ENCODE data around the gene BLOC1S1. TPM values are rescaled to one million over a fixed set of nuclear protein-coding genes. Genes with fewer than 3 reads are reported as not detected.

Gene BLOC1S1
- total and polyA plus RNA-seq, 12 donors = 180 to 1,005 (median 227) TPM

DNA sequence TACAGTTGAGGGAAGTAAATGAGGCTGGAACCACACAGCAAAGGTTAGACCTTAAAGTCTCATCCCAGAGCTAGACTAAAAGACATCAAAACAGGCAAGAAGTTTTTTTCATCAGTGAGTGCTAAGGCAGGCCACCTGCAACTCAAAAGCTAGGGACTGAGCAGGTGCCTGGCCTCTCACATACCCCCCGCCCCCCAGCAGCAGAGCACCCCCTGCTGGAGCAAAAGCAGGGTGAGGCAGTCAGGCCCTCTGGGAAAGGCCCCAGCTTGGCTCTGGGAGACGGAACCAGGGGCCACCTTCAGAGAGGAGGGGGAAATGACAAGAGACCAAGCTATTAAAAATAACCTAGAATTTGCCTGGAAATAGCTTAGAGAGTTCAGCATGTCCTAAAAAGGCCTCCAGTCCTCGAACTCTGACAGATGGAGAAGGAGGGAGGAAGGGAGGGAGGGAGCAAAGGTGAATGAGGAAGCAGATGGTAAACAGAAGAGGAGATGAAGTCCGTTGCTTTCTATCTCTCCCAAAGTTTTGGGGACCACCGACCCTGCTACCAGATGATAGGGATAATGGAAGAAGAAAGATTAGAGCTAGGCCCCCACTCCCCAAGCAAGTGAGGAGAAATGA is 10.0 kb upstream of the BLOC1S1 start:
- H3K27ac ChIP-seq = peak overlapping the region in 1 of 5 donors; percentile 19
- TF ChIP-seq, protein P1, sequence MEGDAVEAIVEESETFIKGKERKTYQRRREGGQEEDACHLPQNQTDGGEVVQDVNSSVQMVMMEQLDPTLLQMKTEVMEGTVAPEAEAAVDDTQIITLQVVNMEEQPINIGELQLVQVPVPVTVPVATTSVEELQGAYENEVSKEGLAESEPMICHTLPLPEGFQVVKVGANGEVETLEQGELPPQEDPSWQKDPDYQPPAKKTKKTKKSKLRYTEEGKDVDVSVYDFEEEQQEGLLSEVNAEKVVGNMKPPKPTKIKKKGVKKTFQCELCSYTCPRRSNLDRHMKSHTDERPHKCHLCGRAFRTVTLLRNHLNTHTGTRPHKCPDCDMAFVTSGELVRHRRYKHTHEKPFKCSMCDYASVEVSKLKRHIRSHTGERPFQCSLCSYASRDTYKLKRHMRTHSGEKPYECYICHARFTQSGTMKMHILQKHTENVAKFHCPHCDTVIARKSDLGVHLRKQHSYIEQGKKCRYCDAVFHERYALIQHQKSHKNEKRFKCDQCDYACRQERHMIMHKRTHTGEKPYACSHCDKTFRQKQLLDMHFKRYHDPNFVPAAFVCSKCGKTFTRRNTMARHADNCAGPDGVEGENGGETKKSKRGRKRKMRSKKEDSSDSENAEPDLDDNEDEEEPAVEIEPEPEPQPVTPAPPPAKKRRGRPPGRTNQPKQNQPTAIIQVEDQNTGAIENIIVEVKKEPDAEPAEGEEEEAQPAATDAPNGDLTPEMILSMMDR (IDR thresholded peaks at IDR 0.05) = peak in 1 of 6 experiments; percentile 16
- TF ChIP-seq POLR2A (IDR thresholded peaks at IDR 0.05) = no peak
- no peak overlapping the region for H3K4me3 ChIP-seq
- H3K4me1 ChIP-seq (replicated peaks in 1 of 2) = peaks cover 6 to 20% of the 10 kb centered on the region in 2 donors
- intact Hi-C loops (cut with DNase I) = no loop called here
- DNase-seq = no peak
- 50 to 56% (median 53%) methylated on average over 5 of the region's 5 CpGs for WGBS, 4 donors
- H3K27me3 ChIP-seq = no peaks in the 10 kb centered on the region
- no peaks in the 10 kb centered on the region for H3K36me3 ChIP-seq (replicated peaks in 1 of 2)
- H3K9me3 ChIP-seq (replicated peaks in 1 of 3) = no peaks in the 10 kb centered on the region

DNA sequence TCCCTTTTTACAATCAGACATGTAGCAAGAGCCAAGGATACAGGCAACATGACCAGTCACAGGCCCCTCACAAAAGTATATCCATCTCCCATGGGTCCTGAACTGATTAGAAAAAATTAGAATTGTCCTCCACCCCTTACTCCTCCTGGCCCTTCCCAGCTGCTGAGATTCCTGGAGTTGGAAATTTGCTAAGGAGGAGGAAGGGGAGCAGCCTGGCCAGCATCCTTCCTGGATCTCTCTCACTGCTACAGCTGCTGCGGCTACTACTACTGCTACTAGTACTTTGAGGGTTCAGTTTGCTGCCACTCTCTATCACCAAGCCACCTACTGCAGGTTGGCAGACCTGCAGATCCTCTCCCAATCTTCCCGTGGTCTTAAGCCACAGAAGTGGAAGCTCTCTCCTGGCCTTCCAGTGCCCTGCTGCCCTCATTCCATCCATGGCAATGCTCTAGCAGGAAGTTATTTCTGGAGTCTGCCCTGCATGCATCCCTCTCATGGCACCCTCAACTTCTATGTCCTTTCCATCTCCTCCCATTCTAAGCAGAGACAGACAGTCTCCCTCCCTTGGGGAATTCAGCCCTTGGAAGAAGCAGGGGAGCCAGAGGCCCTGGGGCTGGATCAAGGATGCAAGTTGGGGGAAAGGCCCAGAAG is 9.2 kb upstream of the BLOC1S1 start:
- Histone ChIP-seq H3K27me3 (no peaks in the 10 kb centered on the region), H3K9me3 (replicated peaks in 1 of 3) (no peaks in the 10 kb centered on the region), H3K4me1 (replicated peaks in 1 of 2) (peaks cover 6 to 20% of the 10 kb centered on the region in 2 donors), H3K4me3 (peak overlapping the region in 1 of 4 donors; percentile 72), H3K36me3 (replicated peaks in 1 of 2) (no peaks in the 10 kb centered on the region), H3K27ac (peak overlapping the region in 1 of 5 donors; percentile 63)
- WGBS, 4 donors = 59 to 87% (median 82%) methylated on average over 2 of the region's 2 CpGs
- no peak for TF ChIP-seq POLR2A (IDR thresholded peaks at IDR 0.05)
- TF ChIP-seq, protein P1 (IDR thresholded peaks at IDR 0.05) = no peak
- intact Hi-C loops (cut with DNase I) = no loop called here
- no peak for DNase-seq

DNA sequence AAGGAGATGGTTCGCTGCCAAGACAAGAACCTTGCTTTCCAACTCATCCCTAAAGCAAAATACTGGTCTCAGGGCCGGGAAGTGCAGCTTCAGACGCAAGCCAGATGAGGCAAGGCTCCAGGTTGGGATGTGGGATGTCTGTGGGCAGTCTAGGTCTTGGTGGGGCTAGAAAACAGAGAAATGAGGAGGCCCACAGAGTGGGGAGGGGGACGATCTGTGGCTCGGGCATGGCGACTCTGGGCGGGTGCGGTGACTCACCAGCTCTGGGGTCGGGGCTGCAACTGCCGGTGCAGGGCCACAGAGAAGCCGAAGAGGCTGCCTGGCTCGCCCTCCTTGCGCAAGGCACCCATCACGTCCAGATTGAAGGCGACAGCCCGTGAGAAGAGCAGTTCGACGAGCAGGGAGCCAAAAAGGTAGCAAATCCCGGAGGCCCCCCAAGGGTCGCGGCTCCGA is 8.6 kb upstream of the BLOC1S1 start:
- DNase-seq = peak in 1 of 7 donors; percentile 40
- TF ChIP-seq, protein P1 (IDR thresholded peaks at IDR 0.05) = no peak
- no peak for TF ChIP-seq POLR2A (IDR thresholded peaks at IDR 0.05)
- intact Hi-C loops (cut with DNase I) = no loop called here
- Histone ChIP-seq H3K4me3 (peak overlapping the region in 2 of 4 donors; percentile 16 to 72), H3K27me3 (no peaks in the 10 kb centered on the region), H3K27ac (peak overlapping the region in 1 of 5 donors; percentile 63), H3K36me3 (replicated peaks in 1 of 2) (no peaks in the 10 kb centered on the region), H3K4me1 (replicated peaks in 1 of 2) (peaks cover 6 to 24% of the 10 kb centered on the region in 2 donors), H3K9me3 (replicated peaks in 1 of 3) (no peaks in the 10 kb centered on the region)
- WGBS, 4 donors = 6 to 12% (median 7%) methylated on average over 8 to 22 of the region's 22 CpGs

DNA sequence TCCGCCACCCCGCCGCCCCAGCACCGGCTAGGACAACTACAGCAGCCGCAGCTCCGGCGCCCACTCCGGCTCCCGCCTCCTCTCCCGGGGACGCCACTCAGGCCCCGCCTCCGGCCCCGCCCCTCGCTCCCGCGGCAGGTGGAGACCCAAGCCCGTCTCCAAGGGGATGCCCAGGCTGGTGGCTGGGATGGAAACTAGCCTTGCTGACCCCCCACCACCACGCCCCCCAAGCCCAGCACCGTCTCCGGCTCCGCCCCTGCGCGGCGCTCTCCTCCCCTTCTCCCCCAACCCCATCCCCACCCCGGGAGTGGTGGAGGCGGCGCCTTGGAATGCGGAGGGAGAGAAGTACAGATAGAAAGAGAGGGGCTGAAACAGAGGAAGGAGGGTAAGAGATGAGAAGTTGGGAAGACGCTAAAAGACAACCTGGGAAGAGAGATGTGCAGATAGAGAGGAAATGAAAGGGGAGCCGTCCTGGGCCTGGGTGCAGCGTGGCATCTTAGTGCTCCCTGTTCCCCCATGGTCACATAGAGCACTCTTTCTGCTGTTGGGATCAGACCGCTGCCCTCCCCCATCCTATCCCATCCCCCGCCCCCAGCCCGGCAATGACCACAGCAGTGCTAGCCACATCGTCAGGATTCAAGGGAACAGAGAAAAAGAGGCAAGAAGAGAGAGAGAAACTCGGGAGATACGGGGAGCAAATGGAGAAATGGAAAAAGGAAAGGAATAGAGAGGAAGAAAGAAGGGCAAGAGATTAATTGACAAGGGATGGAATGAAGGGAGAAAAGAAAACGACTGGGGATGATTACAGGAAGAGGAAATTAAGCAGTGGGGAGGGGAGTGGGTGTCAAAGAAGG is 7.8 kb upstream of the BLOC1S1 start, which contains the start of gene ITGA7:
Gene ITGA7, minus strand, starts transcription at position 64 of the 854 bp plus-strand sequence. CDS start 222 bp downstream, outside the sequence.
- no peak for TF ChIP-seq POLR2A (IDR thresholded peaks at IDR 0.05)
- TF ChIP-seq, protein P1 (IDR thresholded peaks at IDR 0.05) = no peak
- H3K36me3 ChIP-seq (replicated peaks in 1 of 2) = no peaks in the 10 kb centered on the region
- H3K27me3 ChIP-seq = no peaks in the 10 kb centered on the region
- WGBS, 4 donors = 0 to 2% (median 1%) methylated on average over 20 to 39 of the region's 39 CpGs
- peaks cover 6 to 24% of the 10 kb centered on the region in 2 donors for H3K4me1 ChIP-seq (replicated peaks in 1 of 2)
- H3K4me3 ChIP-seq = peak within 1 kb of the TSS in 2 of 4 donors; percentile 16 to 72
- H3K27ac ChIP-seq = peak within 1 kb of the TSS in 1 of 5 donors; percentile 63
- no peaks in the 10 kb centered on the region for H3K9me3 ChIP-seq (replicated peaks in 1 of 3)
- peak in 4 of 7 donors; percentile 50 to 70 (median 66) for DNase-seq
- intact Hi-C loops (cut with DNase I) = no loop called here
